HG02852 (cell line): ENCODE measurements around the gene RYK.
"Not testable (repeated sequence)": the region's sequence is repeated elsewhere in the genome, so short reads cannot be mapped to it uniquely, and the experiment has no call there.

Source experiments
- ATAC-seq: cut with Tn5 transposase; IDR thresholded peaks from one replicate; pipeline ENCODE4 v1.9.1; 2021; ENCODE audit warnings: mild to moderate bottlenecking, moderate library complexity; ENCODE audit not compliant: unreplicated experiment

The RYK gene

DNA sequence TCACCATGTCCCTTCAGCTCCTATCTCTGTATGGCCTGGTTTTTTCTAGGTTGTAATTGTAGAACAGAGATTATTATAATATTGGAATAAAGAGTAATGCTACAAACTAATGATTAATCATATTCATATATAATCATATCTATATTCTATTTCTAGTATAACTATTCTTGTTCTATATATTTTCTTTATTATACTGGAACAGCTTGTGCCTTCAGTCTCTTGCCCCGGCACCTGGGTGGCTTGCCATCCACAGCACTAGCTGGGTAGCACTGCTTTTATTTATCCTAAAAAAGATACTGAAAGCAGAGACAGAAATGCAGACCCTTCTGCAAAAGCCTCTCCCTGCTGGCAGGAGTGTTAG, 25.9 kb downstream of the RYK start:
- ATAC-seq, result not testable (repeated sequence)

DNA sequence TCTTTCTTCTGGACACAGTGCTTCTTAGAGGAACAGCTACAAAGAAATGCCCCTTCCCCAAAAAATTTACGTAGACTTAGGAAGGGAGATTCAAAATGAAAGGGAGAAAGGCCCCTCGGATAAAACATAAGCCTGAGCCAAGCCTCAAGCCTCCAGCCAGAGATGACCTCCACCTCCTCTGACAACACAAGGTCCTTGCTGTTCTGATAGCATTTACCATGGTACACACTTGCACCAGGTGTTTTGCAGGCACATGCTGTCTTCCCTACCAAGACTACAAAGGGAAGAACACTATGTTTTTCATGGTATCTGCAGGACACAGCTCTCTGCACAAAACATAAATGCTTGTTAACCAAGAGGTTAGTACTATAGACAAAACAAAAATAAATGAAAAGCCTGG, 27.8 kb downstream of the RYK start:
- no peak for ATAC-seq

DNA sequence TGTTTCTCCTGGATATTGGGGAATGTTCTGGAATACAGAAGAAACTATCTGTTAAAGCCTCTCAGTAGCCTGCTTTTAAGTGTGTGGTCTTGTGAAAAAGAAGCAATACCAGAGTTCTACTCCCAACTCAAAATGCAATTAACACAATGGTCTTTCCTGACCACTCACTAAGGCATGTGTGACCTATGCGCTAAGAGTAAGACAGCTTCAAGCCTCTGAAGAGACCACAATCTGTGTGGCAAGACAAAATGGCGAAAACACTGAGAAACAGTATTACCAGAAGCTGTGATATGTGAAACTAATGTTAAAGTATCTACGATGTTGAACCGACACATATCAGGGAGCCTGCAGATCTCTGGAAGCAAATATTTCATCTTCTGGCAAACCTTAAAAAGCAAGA, 33.8 kb downstream of the RYK start:
- ATAC-seq, result no peak

DNA sequence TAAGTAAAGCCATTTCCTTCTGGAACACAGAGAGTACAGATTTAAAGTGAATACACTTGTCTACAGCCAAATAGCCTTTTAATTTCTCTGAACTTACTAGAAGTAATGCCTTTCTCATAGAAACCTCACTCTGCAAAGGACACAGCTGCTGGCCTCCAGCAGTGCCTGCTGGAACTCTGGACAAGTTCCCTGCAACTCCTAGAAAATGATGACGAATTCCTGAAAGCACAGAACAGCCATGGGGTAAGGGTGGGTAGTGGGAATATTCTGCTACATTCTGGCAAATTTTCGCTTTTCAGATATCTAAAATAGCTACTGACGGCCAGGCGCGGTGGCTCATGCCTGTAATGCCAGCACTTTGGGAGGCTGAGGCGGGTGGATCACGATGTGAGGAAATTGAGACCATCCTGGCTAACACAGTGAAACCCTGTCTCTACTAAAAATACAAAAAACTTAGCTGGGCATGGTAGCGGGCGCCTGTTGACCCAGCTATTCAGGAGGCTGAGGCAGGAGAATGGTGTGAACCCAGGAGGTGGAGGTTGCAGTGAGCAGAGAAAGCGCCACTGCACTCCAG, 34.4 kb downstream of the RYK start:
- no peak for ATAC-seq

DNA sequence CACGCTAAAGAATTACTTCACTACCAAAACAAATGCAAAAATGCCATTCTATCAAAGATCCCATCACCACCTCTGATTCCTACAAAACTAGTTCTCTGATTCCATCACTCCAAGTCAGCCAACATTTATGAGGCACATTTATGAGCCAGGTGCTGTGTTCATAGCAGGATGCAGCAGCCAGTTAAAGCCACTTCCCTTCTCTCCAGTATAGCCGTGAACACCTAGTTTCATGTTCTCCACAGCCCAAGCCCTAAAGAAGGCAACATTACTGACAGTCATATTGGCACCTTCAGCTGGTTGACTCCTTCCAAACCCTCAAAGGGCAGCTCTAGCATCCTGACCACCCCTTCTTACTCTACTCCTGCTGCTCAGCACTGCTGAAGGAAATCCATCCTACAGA, 36.4 kb downstream of the RYK start:
- ATAC-seq, result no peak

DNA sequence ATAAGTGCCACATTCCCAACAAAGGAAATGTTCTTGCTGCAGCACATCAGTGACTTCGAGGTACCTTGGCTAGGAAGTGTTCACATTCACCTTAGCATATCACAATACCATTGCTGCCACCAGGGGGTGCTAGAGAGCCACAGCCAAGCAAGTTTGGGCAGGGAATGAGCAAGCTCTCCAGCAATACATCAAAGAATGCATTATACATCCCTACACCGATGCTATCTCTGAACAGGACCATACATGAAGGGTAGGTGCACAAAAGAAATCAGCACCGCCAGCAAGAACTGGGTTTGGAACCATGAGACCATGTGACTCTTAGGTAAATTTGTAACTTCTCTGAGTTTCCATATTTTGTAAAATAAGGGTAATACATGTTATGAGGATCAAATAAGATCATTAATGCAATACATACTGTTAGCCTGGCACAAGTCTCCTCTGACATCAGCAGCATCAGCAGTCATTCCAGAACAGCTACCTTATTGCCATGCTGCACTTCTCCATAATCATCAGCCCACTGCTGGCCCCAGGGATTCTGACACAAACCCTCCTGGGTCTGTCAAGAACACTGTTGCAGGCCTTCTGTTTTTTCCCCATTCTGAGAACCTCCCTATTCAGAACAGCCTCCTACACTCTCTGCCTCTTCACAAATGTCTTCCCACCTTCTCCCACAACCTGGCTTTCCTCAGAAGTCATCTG, 37.5 kb downstream of the RYK start:
- peak; percentile 73 for ATAC-seq

DNA sequence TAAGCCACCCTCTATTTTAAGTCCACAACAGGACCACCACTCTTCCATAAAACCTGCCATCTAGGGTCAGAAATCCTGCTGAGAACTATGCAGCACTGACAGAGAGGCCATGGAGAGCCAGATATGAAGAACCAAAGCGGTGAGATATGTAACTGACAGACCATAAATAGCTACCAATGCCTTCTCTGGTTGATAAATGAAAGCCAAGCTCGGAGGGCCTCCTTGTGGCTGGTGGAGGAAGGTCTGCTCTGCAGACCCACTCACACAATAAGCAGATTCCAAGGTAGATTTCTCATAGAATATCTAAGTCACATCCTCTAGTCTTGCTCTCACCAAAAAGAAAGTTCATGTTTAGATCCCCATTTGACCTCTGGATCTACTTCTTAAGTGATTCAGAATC, 38.9 kb downstream of the RYK start:
- peak; percentile 73 for ATAC-seq

DNA sequence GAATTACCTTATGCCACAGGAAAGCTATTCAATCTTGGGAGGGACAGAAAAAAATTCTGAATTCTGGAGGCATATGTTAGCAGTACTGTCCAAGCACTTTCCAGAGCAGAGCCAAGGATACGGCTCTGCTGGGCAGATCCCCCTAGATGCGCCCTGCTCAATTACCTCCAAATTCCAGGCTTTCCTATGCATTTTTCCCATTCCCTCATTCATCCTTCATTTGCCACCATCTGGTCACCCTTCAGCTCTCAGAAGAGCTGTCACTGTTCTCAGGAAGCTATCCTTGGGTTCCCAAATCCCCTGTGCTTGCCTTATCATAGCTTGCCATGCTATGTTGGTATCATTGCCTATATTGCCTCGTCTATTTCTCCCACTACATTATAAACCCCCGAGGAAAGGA, 45.2 kb downstream of the RYK start:
- no peak for ATAC-seq

DNA sequence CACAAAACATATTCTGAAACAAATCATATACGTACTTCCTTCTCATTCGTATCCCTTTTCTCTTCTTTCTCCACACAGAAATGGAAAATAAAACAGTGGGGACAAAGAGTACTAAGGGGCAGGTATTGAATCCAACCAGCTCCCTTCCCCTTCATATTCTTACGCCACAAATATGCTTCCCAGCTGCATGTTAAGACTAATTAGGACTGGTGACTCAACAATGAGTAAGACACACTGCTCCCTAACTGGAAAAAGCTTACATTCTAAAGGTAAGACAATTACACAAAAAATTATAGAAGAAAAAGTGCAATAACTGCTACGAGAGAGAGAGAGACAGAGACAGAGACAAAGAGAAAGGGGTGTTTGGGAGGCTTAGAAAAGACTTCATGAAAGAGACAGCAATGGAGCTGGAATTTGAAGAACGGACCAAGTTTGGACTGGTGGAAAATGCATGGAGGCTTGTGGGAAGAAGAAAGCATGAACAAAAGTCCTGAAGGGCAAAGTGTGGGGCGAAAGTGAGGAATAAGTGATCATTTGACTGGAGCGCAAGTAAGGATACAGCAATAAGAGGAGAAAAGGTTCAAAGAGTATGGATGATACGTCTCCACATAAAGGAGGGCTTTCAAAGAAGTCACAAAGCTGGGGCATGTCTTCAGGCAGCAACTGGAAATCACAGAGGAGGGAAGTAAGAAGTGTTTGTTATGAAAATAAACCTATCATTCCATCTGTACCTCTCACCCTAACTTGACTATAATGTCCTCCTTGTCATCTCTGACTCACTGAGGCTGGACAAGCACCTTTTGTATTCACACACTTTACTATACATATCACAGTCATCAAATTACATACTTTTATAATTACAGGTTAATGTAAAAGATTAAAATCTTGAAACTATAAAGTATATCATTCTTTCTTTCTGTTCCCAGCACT, 49.2 kb downstream of the RYK start:
- no peak for ATAC-seq

DNA sequence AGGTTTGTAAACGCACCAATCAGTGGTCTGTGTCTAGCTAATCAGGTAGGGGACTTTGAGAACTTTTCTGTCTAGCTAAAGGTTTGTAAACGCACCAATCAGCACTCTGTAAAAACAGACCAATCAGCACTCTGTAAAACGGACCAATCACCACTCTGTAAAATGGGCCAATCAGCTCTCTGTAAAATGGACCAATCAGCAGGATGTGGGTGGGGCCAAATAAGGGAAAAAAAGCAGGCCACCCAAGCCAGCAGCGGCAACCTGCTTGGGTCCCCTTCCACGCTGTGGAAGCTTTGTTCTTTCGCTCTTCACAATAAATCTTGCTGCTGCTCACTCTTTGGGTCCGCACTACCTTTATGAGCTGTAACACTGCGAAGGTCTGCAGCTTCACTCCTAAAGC, 50.8 kb downstream of the RYK start:
- not testable (repeated sequence) for ATAC-seq

DNA sequence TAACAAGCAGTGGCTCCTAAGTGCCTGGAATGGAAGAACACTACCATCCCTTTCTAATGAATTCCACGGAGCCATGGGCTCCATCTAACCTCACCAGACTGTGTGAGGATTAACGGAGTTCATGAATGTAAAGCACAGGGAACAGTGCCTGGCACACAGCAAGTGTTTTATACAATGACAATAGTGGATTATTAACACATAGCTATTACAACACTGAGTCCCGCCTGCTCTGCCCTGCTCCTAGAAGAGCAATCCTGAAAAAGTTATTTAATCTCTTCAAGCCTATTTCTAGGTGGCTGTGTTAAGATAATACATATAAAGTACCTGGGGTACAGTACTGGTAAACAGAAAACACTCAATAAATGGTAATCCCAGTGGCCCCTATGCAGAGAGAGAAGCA, 51.4 kb downstream of the RYK start:
- no peak for ATAC-seq

DNA sequence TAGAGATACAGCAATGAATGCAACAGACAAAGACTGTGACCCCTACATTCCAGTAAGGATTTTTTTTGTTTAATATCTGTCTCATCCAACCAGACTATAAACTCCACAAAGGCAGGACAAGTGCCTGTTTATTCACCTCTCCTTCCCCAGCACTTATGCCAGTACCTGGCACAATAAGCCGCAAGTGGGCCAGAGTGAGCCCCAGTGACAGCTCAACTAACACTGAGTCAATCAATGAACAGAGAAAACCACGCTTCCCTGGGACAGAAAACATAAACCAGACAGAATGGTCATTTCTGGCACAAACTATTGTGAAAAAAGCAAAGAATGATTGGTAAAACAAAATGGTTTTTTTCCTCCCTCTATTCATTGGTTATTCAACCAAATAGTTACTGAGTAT, 52.2 kb downstream of the RYK start:
- no peak for ATAC-seq

DNA sequence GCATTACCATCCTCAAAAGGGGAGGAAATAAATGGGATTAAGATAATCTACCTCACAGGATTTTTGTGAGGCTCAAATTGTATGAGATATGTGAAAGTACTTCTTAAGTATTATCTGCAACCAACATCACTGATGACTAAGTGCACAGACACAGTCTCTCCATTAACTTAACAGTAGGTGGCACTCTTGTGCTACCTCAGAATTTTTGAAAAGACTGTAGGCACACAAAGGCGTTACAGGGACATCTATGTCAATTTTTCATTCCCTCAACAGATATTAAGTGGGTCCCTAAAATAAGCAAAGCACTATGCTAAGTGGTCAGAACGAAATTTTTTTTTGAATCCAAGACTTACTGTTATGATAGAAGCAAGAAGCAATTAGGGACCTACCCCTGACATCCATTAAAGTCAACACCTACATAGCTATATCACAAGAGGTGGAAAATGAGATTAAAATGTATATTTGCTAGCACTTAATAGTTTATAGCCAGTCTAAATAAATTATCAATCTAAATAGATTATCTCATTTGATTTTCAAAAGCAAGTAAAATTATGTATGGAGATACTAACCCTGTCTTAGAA, 52.9 kb downstream of the RYK start:
- ATAC-seq, result peak; percentile 81

DNA sequence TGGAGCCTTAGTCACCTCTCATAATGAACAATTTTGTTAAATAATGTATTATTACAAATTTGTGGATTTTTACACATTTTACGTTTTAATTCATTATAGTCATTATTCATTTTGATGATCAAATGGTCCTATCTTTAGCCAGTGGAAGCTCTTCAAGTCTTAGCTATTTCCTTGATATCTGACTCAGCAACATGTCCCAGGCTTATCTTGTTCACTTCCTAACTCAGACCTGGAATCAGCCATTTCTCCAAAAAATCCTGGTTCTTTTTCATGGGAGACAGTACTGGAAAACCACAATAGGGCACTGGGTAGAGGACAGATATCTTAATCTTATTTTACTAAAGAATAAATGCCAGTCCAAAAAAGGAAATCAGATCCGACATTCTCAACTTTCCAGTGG, 56.4 kb downstream of the RYK start:
- ATAC-seq, result no peak

DNA sequence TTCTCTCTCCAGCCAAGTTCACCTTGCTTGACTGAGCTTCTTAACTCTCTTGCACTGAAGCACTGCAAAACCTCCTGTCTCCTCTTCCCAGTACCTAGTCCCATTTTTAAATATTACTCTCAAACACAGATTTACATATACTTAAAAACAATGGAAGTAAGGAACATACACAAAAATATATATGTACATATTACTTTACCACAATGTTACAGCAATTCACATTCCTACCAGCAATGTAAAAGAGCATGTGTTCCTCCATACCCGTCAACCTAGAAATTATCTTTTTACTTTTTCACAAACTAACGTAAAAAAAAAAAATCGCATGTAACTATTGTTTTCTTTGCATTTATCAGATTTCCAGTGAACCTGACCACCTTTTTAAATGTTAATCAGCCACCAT, 60.4 kb downstream of the RYK start:
- ATAC-seq, result no peak

DNA sequence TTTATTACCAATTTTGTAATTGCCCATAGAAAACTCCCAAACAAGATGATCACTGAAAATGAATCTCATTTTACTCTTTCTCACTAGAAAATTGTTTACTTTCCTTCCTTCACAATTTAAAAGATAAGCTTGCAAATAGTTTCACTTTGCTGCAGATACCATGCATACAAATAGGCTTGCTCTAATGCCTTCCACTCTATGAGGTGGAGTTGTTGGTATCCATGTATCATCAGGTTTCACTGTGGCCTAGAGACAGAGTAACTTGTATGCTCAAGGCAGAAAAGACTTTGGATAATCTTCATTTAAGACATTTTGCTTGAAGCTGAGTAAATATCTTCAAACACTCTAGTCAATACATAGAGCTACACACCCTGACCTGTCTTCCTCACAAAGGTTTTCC, 60.8 kb downstream of the RYK start:
- ATAC-seq, result no peak

DNA sequence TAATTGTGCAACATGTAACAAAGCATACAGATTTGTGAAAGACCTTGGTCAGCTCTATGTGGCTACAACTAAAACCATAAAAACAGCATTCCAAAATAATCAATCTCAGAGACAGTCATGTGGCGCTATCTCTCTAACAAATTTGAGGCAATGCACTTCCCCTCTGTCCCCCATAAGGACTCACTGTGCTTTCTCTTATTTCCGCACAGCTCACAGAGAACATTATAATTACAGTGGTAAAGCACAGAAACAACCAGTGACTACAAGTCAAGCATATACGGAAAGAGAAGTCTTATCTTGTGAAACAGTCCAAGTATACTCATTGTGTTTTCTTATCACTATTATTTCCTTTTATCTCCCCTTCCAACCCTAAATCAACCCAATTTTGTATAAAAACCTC, 64.3 kb downstream of the RYK start:
- ATAC-seq, result no peak

DNA sequence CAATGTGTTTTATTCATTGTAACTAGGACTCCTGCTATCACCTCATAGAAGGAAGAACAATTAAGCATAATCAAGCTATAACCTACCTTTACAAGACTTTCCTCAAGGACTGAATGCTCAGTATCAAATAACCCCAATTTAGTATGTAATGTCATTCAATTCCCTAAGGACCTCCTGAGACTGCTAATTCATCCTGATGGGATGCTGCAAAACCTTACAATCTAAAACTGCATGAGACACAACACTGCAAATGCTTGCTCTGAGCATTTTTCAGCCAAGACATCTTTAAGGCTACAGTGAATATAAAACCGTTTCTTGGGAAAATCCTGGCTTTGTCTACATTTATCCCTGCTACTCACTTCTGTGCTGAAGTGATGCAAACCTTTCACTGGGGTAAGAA, 69.9 kb downstream of the RYK start:
- no peak for ATAC-seq

DNA sequence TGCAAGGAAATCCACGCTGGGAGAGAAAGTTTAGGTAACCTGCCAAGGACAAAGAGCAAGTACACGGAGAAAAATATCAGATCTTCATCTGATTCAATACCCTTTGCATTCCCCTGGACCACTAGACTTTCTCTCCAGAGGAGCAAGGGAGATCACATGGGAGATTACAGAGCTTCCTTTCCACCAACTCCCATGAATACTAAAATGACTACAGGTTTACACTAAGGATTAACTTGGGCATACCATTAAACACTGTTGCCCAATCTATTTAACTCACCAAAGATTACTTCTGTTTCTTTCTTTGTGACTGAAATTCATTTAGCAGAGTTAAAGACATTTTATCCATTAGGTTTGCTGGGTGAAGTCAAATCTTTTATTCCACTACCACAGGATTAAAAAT, 71.2 kb downstream of the RYK start:
- ATAC-seq, result no peak

DNA sequence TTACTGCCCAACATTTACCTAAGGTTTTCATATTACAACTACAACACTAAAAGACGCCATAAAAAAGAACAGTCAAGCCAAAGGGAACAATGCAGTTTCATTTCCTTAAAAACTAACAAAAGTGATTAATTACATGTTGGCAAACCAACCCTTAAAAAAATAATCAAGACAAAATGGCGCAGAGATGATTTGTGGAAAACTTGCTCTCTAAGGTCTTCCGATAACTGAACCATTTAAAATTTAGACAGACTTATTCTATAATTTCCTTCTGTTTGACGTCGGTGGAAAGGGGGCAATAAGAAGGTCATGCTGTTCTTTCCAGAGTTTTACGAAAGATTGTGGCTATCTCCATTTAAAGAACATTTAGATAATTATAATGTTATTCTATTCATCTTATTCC, 87.6 kb downstream of the RYK start:
- ATAC-seq, result no peak

DNA sequence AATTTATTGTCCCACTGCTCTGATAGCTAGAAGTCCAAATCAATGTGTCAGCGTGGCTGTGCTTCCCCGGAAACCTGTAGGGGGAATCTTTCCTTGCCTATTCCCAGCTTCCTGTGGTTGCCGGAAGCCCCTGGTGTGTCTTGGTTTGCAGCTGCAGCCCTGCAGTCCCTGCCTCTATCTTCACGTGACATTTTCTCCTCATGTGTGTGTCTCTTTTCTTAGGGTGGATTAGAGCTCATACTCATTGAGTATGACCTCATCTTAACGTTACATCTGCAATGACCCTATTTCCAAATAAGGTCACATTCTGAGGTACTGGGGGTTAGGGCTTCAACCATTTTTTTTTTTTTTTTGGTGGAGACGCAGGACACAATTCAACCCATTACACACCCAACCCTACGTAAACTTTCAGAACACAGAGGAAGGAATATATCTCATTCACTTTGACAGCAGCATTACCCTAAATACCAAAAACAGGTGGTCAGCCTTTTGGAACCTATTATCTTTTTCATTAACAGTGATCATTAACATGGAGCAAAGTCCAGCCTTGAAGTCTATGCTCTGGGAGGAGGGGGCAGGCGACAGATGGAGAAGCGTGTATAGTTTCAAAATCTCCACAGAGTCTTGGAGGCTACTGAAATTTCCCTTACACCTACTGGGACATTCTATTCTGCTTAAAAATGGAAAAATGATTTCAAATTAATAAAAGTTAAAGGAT, 88.6 kb downstream of the RYK start:
- ATAC-seq, result no peak
